H1 (cell line): ENCODE results near the gene CAMKMT.

Source experiments
- CHD1 ChIP-seq: IDR thresholded peaks from 2 replicates; pipeline ENCODE4 v1.6.1; 2012; ENCODE audit warnings: low read depth, low read length, improper control_type of control experiment
- POLR2AphosphoS5 ChIP-seq: IDR thresholded peaks from 2 replicates; pipeline ENCODE4 v1.6.1; 2011; ENCODE audit warnings: low read depth, low read length
- SIRT6 ChIP-seq: IDR thresholded peaks from one replicate; pipeline ENCODE4 v1.7.1; 2012; ENCODE audit warnings: low read length, inconsistent platforms
- TF ChIP-seq, protein P1 (sequence below), 3 experiments: IDR thresholded peaks; 1 replicate in 2 of 3; 2 replicates in 1 of 3; pipeline versions ENCODE4 v1.5.1 to v1.6.1; 2011; ENCODE audit warnings: low read length in 3 of 3, mild to moderate bottlenecking in 3 of 3, inconsistent platforms in 2 of 3, low read depth in 1 of 3, moderate library complexity in 1 of 3; ENCODE audit not compliant: insufficient read depth in 1 of 3; ENCODE audit errors: control extremely low read depth in 1 of 3

DNA sequence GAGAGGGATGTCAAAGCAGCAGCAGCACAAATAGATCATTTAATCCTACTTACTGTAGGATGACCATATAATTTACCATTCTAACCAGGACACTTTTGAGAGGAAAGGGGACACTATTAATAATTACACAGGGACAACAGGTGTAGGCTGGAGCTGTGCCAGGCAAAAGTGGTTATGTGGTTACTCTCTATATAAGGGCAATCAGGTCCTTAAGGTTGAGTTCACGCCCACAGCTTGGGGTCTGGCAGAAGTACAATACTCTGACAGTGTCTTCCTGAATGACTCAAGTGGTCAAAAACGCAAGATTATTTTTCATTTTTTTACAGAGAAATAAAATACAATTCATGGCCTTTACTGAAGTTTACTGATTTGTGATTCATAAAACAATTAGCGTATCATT lies 3.2 kb upstream of the CAMKMT start:
- TF ChIP-seq CHD1 (no peak), SIRT6 (no peak), POLR2AphosphoS5 (no peak)
- TF ChIP-seq, protein P1, sequence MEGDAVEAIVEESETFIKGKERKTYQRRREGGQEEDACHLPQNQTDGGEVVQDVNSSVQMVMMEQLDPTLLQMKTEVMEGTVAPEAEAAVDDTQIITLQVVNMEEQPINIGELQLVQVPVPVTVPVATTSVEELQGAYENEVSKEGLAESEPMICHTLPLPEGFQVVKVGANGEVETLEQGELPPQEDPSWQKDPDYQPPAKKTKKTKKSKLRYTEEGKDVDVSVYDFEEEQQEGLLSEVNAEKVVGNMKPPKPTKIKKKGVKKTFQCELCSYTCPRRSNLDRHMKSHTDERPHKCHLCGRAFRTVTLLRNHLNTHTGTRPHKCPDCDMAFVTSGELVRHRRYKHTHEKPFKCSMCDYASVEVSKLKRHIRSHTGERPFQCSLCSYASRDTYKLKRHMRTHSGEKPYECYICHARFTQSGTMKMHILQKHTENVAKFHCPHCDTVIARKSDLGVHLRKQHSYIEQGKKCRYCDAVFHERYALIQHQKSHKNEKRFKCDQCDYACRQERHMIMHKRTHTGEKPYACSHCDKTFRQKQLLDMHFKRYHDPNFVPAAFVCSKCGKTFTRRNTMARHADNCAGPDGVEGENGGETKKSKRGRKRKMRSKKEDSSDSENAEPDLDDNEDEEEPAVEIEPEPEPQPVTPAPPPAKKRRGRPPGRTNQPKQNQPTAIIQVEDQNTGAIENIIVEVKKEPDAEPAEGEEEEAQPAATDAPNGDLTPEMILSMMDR (IDR thresholded peaks at IDR 0.05; ENCODE audit: control extremely low read depth in 1 of 3, insufficient read depth in 1 of 3, low read depth in 1 of 3, low read length in 3 of 3): no peak
